HUES6 (cell line): ENCODE data around the gene SPATA20.

ENCODE experiments used
- H3K27ac ChIP-seq: 2 replicates; pipeline ENCODE4 v1.7.0; 2013; ENCODE audit warnings: low read depth, mild to moderate bottlenecking, low read length, inconsistent platforms
- H3K27me3 ChIP-seq: 2 replicates; pipeline ENCODE4 v1.6.1; 2013; ENCODE audit warnings: low read length; ENCODE audit not compliant: control insufficient read depth, insufficient read depth
- H3K36me3 ChIP-seq: 2 replicates; pipeline ENCODE4 v1.6.1; 2013; ENCODE audit warnings: low read length; ENCODE audit not compliant: control insufficient read depth, insufficient read depth
- H3K4me1 ChIP-seq: 2 replicates; pipeline ENCODE4 v1.6.1; 2013; ENCODE audit warnings: low read length; ENCODE audit not compliant: control insufficient read depth, insufficient read depth
- H3K4me3 ChIP-seq: 2 replicates; pipeline ENCODE4 v1.5.1; 2013; ENCODE audit warnings: low read depth, low read length
- H3K9ac ChIP-seq: one replicate; pipeline ENCODE4 v1.6.1; 2013; ENCODE audit warnings: mild to moderate bottlenecking, low read length
- H3K9me3 ChIP-seq: 2 replicates; pipeline ENCODE4 v1.6.1; 2013; ENCODE audit warnings: low read depth, low read length; ENCODE audit not compliant: control insufficient read depth, insufficient read depth

The SPATA20 gene

GRCh38 chr17:50590946-50591737 lies 44.2 kb downstream of the SPATA20 start:
- no peak overlapping the region for H3K4me3 ChIP-seq
- H3K4me1 ChIP-seq: peaks cover 19% of the 10 kb centered on the region
- H3K27ac ChIP-seq: no peak overlapping the region
- H3K36me3 ChIP-seq: no peaks in the 10 kb centered on the region
- H3K27me3 ChIP-seq: no peaks in the 10 kb centered on the region
- H3K9ac ChIP-seq: no peak overlapping the region
- no peaks in the 10 kb centered on the region for H3K9me3 ChIP-seq

DNA sequence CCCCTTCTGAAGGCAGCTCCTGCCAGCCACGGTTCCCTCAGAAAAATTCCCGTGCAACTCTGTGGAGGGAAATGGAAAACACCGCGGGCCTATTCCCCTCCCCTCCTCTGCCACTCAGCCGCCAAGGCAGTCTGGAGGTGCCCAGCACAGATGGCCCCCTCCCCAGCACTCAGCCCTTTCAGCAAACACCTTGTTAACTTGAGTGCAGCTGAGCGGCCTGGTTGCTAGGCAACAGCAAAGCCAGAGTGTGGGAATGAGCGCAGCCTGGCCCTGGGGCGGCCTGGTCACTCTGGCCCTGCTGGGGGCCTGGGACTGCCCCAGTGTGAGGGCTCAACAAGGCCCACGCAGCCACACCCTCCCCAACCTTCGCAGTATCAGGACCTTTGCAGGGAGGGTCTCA lies 46.3 kb downstream of the SPATA20 start:
- Histone ChIP-seq H3K27ac (no peak overlapping the region), H3K9ac (no peak overlapping the region), H3K4me1 (peaks cover 7% of the 10 kb centered on the region), H3K4me3 (no peak overlapping the region), H3K9me3 (no peaks in the 10 kb centered on the region), H3K27me3 (no peaks in the 10 kb centered on the region), H3K36me3 (no peaks in the 10 kb centered on the region)

DNA sequence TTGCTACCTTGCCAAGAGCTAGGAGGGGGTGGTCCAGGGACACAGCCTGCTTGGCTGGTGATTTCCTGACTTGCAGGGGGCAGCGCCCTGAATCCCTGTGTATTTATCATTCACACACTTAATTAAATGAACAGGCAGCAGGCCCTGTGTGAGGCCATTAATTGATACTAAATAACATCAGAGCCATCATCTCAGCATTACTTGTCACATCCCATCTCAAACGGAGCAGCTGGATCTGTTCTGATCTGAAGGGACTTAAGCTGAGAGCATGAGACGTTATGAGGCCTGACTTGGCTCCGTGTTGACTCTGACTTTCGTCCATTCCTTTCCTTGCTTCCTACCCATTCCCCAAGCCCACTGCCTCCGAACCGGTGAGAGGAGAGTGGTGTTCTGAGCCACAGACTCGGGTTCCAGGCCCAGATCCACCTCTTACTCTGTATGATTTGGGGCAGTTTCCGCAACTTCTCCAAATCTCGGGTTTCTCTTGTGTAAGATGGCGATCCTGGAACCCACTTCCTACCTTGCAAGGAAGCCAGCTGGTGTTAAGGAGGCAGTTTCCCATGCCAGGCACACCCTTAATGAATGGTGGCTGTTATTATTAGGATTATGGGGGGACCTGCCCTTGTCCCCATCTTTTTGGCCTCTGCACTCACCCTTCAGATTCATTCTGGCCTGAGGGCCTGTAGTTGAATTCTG lies 47.3 kb downstream of the SPATA20 start:
- H3K27ac ChIP-seq: no peak overlapping the region
- H3K4me3 ChIP-seq: no peak overlapping the region
- H3K36me3 ChIP-seq: no peaks in the 10 kb centered on the region
- peaks cover 7% of the 10 kb centered on the region for H3K4me1 ChIP-seq
- H3K27me3 ChIP-seq: no peaks in the 10 kb centered on the region
- H3K9me3 ChIP-seq: no peaks in the 10 kb centered on the region
- no peak overlapping the region for H3K9ac ChIP-seq

DNA sequence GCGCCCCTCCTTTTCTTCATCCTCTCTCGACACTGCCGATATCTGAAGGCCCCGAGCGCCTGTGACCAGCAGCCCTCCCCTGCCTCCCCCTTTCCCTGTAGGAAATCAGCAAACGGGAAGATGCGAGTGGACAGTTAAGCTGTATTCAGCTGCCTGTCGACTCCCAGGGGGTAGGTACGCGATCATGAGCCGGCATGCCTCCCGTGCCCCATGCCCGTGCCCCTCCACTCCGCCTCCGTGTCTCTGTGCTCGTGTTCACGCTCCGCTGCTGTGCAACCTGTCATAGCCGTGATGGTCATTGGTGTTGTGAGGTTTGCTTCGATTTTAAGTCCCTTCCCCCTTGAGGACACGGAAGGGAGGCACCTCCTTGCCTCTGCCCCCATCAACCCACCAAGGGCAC lies 47.9 kb downstream of the SPATA20 start:
- no peaks in the 10 kb centered on the region for H3K9me3 ChIP-seq
- no peak overlapping the region for H3K27ac ChIP-seq
- no peaks in the 10 kb centered on the region for H3K36me3 ChIP-seq
- no peaks in the 10 kb centered on the region for H3K27me3 ChIP-seq
- H3K4me3 ChIP-seq: no peak overlapping the region
- no peak overlapping the region for H3K9ac ChIP-seq
- H3K4me1 ChIP-seq: peaks cover 7% of the 10 kb centered on the region

DNA sequence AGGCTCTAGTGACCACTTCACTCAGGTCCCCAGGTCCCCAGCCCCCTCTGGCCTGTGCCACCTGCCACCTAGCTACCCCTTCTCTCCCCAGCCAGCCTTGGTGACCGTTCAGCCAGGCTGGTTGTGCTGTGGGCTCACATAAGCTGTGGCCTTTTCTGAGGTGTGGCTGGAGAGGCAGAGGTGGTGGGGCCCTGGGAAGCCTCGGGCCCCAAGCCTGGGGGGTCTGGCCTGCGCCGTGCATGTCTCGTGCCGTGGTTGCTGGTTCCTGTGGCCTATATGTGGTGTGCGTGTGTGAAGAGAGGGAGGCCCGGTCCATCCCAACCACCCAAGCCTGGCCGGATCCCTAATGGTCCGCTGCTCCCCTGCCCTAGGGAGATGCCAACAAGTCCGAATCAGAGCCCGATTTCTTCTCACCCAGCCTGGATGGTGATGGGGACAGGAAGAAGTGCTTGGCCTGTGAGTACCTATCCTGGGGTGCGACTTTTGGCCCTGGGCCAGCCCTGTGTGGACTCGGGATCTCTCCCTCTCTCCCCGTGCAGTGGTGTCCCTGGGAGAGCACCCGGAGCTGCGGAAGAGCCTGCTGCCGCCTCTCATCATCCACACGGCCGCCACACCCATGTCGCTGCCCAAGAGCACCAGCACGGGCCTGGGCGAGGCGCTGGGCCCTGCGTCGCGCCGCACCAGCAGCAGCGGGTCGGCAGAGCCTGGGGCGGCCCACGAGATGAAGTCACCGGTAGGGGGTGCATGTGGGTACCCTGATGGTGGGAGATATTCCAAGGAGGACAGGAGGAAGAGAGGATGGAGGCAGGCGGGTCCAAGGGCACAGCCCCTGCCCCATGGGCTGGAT lies 49.4 kb downstream of the SPATA20 start:
- Histone ChIP-seq H3K27ac (no peak overlapping the region), H3K36me3 (no peaks in the 10 kb centered on the region), H3K9ac (no peak overlapping the region), H3K27me3 (no peaks in the 10 kb centered on the region), H3K9me3 (no peaks in the 10 kb centered on the region), H3K4me3 (no peak overlapping the region), H3K4me1 (peaks cover 7% of the 10 kb centered on the region)

- no peaks in the 10 kb centered on the region for H3K27me3 ChIP-seq
- H3K9ac ChIP-seq: no peak overlapping the region
- H3K27ac ChIP-seq: no peak overlapping the region
These were observed 51.5 kb downstream of the SPATA20 start for GRCh38 chr17:50598487-50598886.

GRCh38 chr17:50599606-50600005 lies 52.6 kb downstream of the SPATA20 start:
- H3K27me3 ChIP-seq: no peaks in the 10 kb centered on the region
- H3K27ac ChIP-seq: no peak overlapping the region
- no peak overlapping the region for H3K4me3 ChIP-seq
- H3K4me1 ChIP-seq: peaks cover 8% of the 10 kb centered on the region; the same call in 1 of the 2 replicates
- H3K36me3 ChIP-seq: no peaks in the 10 kb centered on the region
- no peaks in the 10 kb centered on the region for H3K9me3 ChIP-seq
- no peak overlapping the region for H3K9ac ChIP-seq

More at GRCh38 chr17:50598487-50598886, 51.5 kb downstream of the SPATA20 start:
- H3K4me1 ChIP-seq: no peaks in the 10 kb centered on the region; the same call in 1 of the 2 replicates
- H3K36me3 ChIP-seq: no peaks in the 10 kb centered on the region
- no peaks in the 10 kb centered on the region for H3K9me3 ChIP-seq
- H3K4me3 ChIP-seq: no peak overlapping the region

- no peaks in the 10 kb centered on the region for H3K36me3 ChIP-seq
- H3K9me3 ChIP-seq: no peaks in the 10 kb centered on the region
- H3K4me1 ChIP-seq: peaks cover 9% of the 10 kb centered on the region; the same call in 1 of the 2 replicates
- no peak overlapping the region for H3K27ac ChIP-seq
- no peaks in the 10 kb centered on the region for H3K27me3 ChIP-seq
- no peak overlapping the region for H3K4me3 ChIP-seq
- no peak overlapping the region for H3K9ac ChIP-seq
These were observed 54.9 kb downstream of the SPATA20 start for GRCh38 chr17:50601823-50602375.

GRCh38 chr17:50602836-50603235 lies 55.9 kb downstream of the SPATA20 start:
- H3K9me3 ChIP-seq: no peaks in the 10 kb centered on the region
- no peak overlapping the region for H3K4me3 ChIP-seq
- H3K36me3 ChIP-seq: no peaks in the 10 kb centered on the region
- H3K27me3 ChIP-seq: no peaks in the 10 kb centered on the region
- H3K4me1 ChIP-seq: peaks cover 9% of the 10 kb centered on the region; the same call in 1 of the 2 replicates
- no peak overlapping the region for H3K9ac ChIP-seq
- no peak overlapping the region for H3K27ac ChIP-seq

- no peaks in the 10 kb centered on the region for H3K27me3 ChIP-seq
- H3K9me3 ChIP-seq: no peaks in the 10 kb centered on the region
- H3K4me1 ChIP-seq: peaks cover 9% of the 10 kb centered on the region; the same call in 1 of the 2 replicates
- no peak overlapping the region for H3K9ac ChIP-seq
- H3K36me3 ChIP-seq: no peaks in the 10 kb centered on the region
- no peak overlapping the region for H3K4me3 ChIP-seq
- H3K27ac ChIP-seq: no peak overlapping the region
These were observed 56.4 kb downstream of the SPATA20 start for GRCh38 chr17:50603340-50603739.
